Sigmoid colon (tissue), 4 donors: Measurements from ENCODE around the gene MPLKIP.

ENCODE experiments used
- CTCF ChIP-seq, 4 experiments: fragments of 450-650 bp in 3 of 4; fragments of 200-600 bp in 1 of 4; IDR thresholded peaks; one replicate each; pipeline ENCODE4 v1.5.1; 2016 to 2019; ENCODE audit warnings: antibody characterized with exemption in 4 of 4, mild to moderate bottlenecking in 3 of 4, moderate library complexity in 2 of 4
- EP300 ChIP-seq, 4 donors: sonication (generic); formaldehyde crosslinking; IDR thresholded peaks; one replicate each; pipeline ENCODE4 v1.6.1; 2017; ENCODE audit warnings: antibody characterized with exemption in 4 of 4
- POLR2A ChIP-seq, 2 donors: fragments of 450-650 bp; IDR thresholded peaks; one replicate each; pipeline ENCODE4 v1.6.1; 2016; ENCODE audit warnings: antibody characterized with exemption in 2 of 2, mild to moderate bottlenecking in 2 of 2, moderate library complexity in 2 of 2
- POLR2AphosphoS5 ChIP-seq, 4 donors: sonication (generic); formaldehyde crosslinking; IDR thresholded peaks; one replicate each; pipeline ENCODE4 v1.6.1; 2017; ENCODE audit warnings: antibody characterized with exemption in 4 of 4

- TF ChIP-seq POLR2AphosphoS5 (IDR thresholded peaks at IDR 0.05) (no peak), CTCF (IDR thresholded peaks at IDR 0.05) (no peak), POLR2A (IDR thresholded peaks at IDR 0.05) (no peak), EP300 (IDR thresholded peaks at IDR 0.05) (no peak)
These were observed 36.7 kb downstream of the MPLKIP start for GRCh38 chr7:40097728-40098127.
